H1 (cell line): ENCODE measurements around the gene CYBRD1. TPM values are rescaled to one million over a fixed set of nuclear protein-coding genes. Genes with fewer than 3 reads are reported as not detected.

Experiments used
- EGR1 ChIP-seq: IDR thresholded peaks from 2 replicates; pipeline ENCODE4 v1.6.1; 2011; ENCODE audit warnings: low read depth, low read length, borderline replicate concordance
- EP300 ChIP-seq, 2 experiments: IDR thresholded peaks; 1 replicate in 1 of 2; 2 replicates in 1 of 2; pipeline ENCODE4 v1.6.1; 2011 to 2012; ENCODE audit warnings: low read depth in 2 of 2, low read length in 2 of 2, mild to moderate bottlenecking in 2 of 2, borderline replicate concordance in 1 of 2, inconsistent platforms in 1 of 2, moderate library complexity in 1 of 2
- EZH2 ChIP-seq: fragments of 200-600 bp; sonication (generic); IDR thresholded peaks from 2 replicates; pipeline ENCODE4 v1.7.1; 2012; ENCODE audit warnings: low read depth, mild to moderate bottlenecking, moderate library complexity, low read length, inconsistent platforms; ENCODE audit not compliant: severe bottlenecking
- FOSL1 ChIP-seq: IDR thresholded peaks from 2 replicates; pipeline ENCODE4 v1.6.1; 2011; ENCODE audit warnings: mild to moderate bottlenecking, low read depth, low read length, moderate library complexity; ENCODE audit not compliant: insufficient read depth
- JUN ChIP-seq: IDR thresholded peaks from 2 replicates; pipeline ENCODE4 v1.6.1; 2011; ENCODE audit warnings: low read depth, mild to moderate bottlenecking, improper control_type of control experiment, low read length
- NANOG ChIP-seq: IDR thresholded peaks from 2 replicates; pipeline ENCODE4 v1.6.1; 2011; ENCODE audit warnings: low read length, low read depth, mild to moderate bottlenecking, inconsistent platforms; ENCODE audit not compliant: insufficient read depth, poor library complexity, severe bottlenecking
- SIRT6 ChIP-seq: IDR thresholded peaks from one replicate; pipeline ENCODE4 v1.7.1; 2012; ENCODE audit warnings: low read length, inconsistent platforms
- TBP ChIP-seq: IDR thresholded peaks from 2 replicates; pipeline ENCODE4 v1.6.1; 2011; ENCODE audit warnings: low read depth, low read length, improper control_type of control experiment
- polyA plus RNA-seq, 7 experiments: library from polyadenylated mRNA; depleted of rRNA in 3 of 7; stranded (reverse) in 5 of 7; unstranded in 2 of 7; fragments of >200 nt in 5 of 7; fragments of 200-250 nt in 2 of 7; gene quantifications; 1 replicate in 5 of 7; 2 replicates in 1 of 7; 4 replicates in 1 of 7; pipeline versions ENCODE4 v1.2.1 to v1.2.3, GENCODE V29; 2011 to 2013; ENCODE audit warnings: missing spikeins in 2 of 7, mixed read lengths in 2 of 7
- total RNA-seq: library from RNA; stranded (reverse); fragmentation: NEBNext Ultra II Directional; extraction: Animal tissue kit (Norgen Biotek cat#: 25700); gene quantifications from 2 replicates; pipeline ENCODE4 v1.2.1, GENCODE V29; 2021

CYBRD1 gene
- total and polyA plus RNA-seq, 2 of the 8 experiments (the other 6 are each of a cell fraction or from before 2014, with no cell fraction given): 10.7 to 12.6 TPM

GRCh38 chr2:171600126-171600525, 77.9 kb downstream of the CYBRD1 start (continued):
- TF ChIP-seq EP300 (IDR thresholded peaks at IDR 0.05; ENCODE audit: borderline replicate concordance in 1 of 2, low read depth in 2 of 2, low read length in 2 of 2): no peak
- no peak for TF ChIP-seq TBP
- no peak for TF ChIP-seq FOSL1
- no peak for TF ChIP-seq NANOG
- TF ChIP-seq EZH2: no peak
- no peak for TF ChIP-seq JUN
- TF ChIP-seq SIRT6: no peak
- no peak for TF ChIP-seq EGR1
